HG03432 (cell line): ENCODE data around the gene MAST4.

Experiments used
- ATAC-seq: cut with Tn5 transposase; IDR thresholded peaks from one replicate; pipeline ENCODE4 v1.9.1; 2021; ENCODE audit warnings: mild to moderate bottlenecking, moderate library complexity; ENCODE audit not compliant: unreplicated experiment

Gene MAST4

GRCh38 chr5:66830636-66831035, 234.4 kb downstream of the MAST4 start:
- ATAC-seq = no peak

- ATAC-seq = no peak
Observed at GRCh38 chr5:66839636-66840185, 243.5 kb downstream of the MAST4 start.

- ATAC-seq = peak; percentile 99
Observed at GRCh38 chr5:66840511-66841013, 244.4 kb downstream of the MAST4 start.

GRCh38 chr5:66841264-66841663, 245.1 kb downstream of the MAST4 start:
- no peak for ATAC-seq

GRCh38 chr5:66842540-66842939, 246.3 kb downstream of the MAST4 start:
- no peak for ATAC-seq

- ATAC-seq = no peak
Observed at GRCh38 chr5:66843065-66843464, 246.9 kb downstream of the MAST4 start.

GRCh38 chr5:66848749-66849641, 252.8 kb downstream of the MAST4 start:
- ATAC-seq = no peak

GRCh38 chr5:66849803-66850202, 253.6 kb downstream of the MAST4 start:
- ATAC-seq = no peak

- ATAC-seq = no peak
Observed at GRCh38 chr5:66850354-66851075, 254.3 kb downstream of the MAST4 start.

GRCh38 chr5:66851306-66851705, 255.1 kb downstream of the MAST4 start:
- ATAC-seq = no peak

GRCh38 chr5:66854416-66854815, 258.2 kb downstream of the MAST4 start:
- no peak for ATAC-seq

GRCh38 chr5:66856041-66856805, 260.0 kb downstream of the MAST4 start:
- no peak for ATAC-seq

GRCh38 chr5:66859526-66859925, 263.3 kb downstream of the MAST4 start:
- no peak for ATAC-seq

- no peak for ATAC-seq
Observed at GRCh38 chr5:66860199-66860975, 264.2 kb downstream of the MAST4 start.

- ATAC-seq = no peak
Observed at GRCh38 chr5:66861402-66861801, 265.2 kb downstream of the MAST4 start.

GRCh38 chr5:66862020-66862419, 265.8 kb downstream of the MAST4 start:
- no peak for ATAC-seq

GRCh38 chr5:66863243-66864170, 267.3 kb downstream of the MAST4 start:
- ATAC-seq = no peak

GRCh38 chr5:66864240-66864884, 268.2 kb downstream of the MAST4 start:
- ATAC-seq = no peak
